Smooth muscle cell (in vitro differentiated cells): ENCODE measurements around the gene VAMP5. TPM values are rescaled to one million over a fixed set of nuclear protein-coding genes. Genes with fewer than 3 reads are reported as not detected.

ENCODE experiments used
- DNase-seq: peaks from one replicate; lab custom pipeline; 2025; ENCODE audit not compliant: unreplicated experiment; lab: John Stamatoyannopoulos, UW
- H2AFZ ChIP-seq: fragments of 200-600 bp; sonication (generic); 2 replicates; pipeline ENCODE4 v1.6.0; 2016; ENCODE audit warnings: antibody characterized with exemption, low read depth, mild to moderate bottlenecking
- H3F3A ChIP-seq: fragments of 200-600 bp; sonication (generic); 2 replicates; pipeline ENCODE4 v1.6.0; 2017; ENCODE audit warnings: antibody characterized with exemption, low read depth
- H3K27ac ChIP-seq: fragments of 200-600 bp; sonication (generic); 2 replicates; pipeline ENCODE4 v1.5.1; 2016; ENCODE audit warnings: low read depth, mild to moderate bottlenecking
- H3K27me3 ChIP-seq: fragments of 200-600 bp; sonication (generic); 2 replicates; pipeline ENCODE4 v1.6.1; 2016; ENCODE audit warnings: low read depth, mild to moderate bottlenecking
- H3K36me3 ChIP-seq: fragments of 200-600 bp; sonication (generic); 2 replicates; pipeline ENCODE4 v1.5.1; 2016; ENCODE audit warnings: low read depth
- H3K4me1 ChIP-seq: fragments of 200-600 bp; sonication (generic); 2 replicates; pipeline ENCODE4 v1.5.1; 2016; ENCODE audit warnings: low read depth
- H3K4me2 ChIP-seq: fragments of 200-600 bp; sonication (generic); 2 replicates; pipeline ENCODE4 v1.6.0; 2016; ENCODE audit warnings: mild to moderate bottlenecking
- H3K4me3 ChIP-seq: fragments of 200-600 bp; sonication (generic); 2 replicates; pipeline ENCODE4 v1.5.1; 2016; ENCODE audit warnings: mild to moderate bottlenecking
- H3K79me2 ChIP-seq: fragments of 200-600 bp; sonication (generic); 2 replicates; pipeline ENCODE4 v1.6.0; 2016; ENCODE audit warnings: low read depth, mild to moderate bottlenecking
- H3K9ac ChIP-seq: fragments of 200-600 bp; sonication (generic); 2 replicates; pipeline ENCODE4 v1.6.0; 2016; ENCODE audit warnings: low read depth
- H3K9me3 ChIP-seq: fragments of 200-600 bp; sonication (generic); replicated peaks from 2 replicates; pipeline ENCODE4 v1.5.1; 2016; ENCODE audit warnings: low read depth
- H4K20me1 ChIP-seq: fragments of 200-600 bp; sonication (generic); 2 replicates; pipeline ENCODE4 v1.6.0; 2016; ENCODE audit warnings: low read depth
- WGBS: methylation state at CpG from one replicate; pipeline ENCODE4 v1.1.7; 2016; ENCODE audit warnings: low lambda C conversion rate; 5-methylcytosine and 5-hydroxymethylcytosine counted together
- polyA plus RNA-seq: library from polyadenylated mRNA; unstranded; fragments of >200 nt; fragmentation: Nextera tagmentation; extraction: Ambion mirVana; gene quantifications from 2 replicates; pipeline ENCODE4 v1.2.1, GENCODE V29; 2016
- total RNA-seq: library from RNA; depleted of rRNA; stranded (reverse); fragments of >200 nt; gene quantifications from 2 replicates; pipeline ENCODE4 v1.2.3, GENCODE V29; 2014
- TF ChIP-seq, protein P1 (sequence below): fragments of 200-600 bp; sonication (generic); IDR thresholded peaks from 2 replicates; pipeline ENCODE4 v1.5.1; 2017; ENCODE audit warnings: borderline replicate concordance, mild to moderate bottlenecking, antibody characterized with exemption; ENCODE audit not compliant: insufficient read depth, poor library complexity, severe bottlenecking

Gene VAMP5
- total and polyA plus RNA-seq, 2 experiments from 2014 or later: 6.6 to 35.9 TPM

DNA sequence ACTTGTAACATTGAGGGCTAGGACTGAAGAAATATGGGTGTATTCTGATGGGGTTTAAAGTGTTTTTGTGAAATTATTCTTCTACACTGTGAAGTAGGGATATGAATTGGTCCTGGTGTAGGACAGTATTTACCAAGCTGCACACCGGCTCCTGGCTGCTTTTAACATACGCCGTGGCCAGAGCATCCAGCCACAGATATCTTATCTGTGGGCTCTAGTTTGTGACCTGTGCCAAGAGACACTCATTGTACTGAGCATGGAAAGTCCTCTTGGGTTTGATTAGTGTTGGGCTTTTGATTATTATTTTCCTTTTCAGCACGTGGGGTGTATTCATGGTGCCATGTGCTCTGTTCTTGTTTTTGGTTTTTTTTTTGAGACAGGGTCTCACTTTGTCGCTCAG lies 39.8 kb downstream of the VAMP5 start:
- Histone ChIP-seq H3K4me1 (no peaks in the 10 kb centered on the region), H3F3A (no peaks in the 10 kb centered on the region), H3K9ac (no peak overlapping the region), H3K79me2 (peaks cover 28% of the 10 kb centered on the region), H3K9me3 (no peaks in the 10 kb centered on the region), H3K4me3 (no peak overlapping the region), H4K20me1 (peaks cover 25% of the 10 kb centered on the region), H3K36me3 (peaks cover 15% of the 10 kb centered on the region), H2AFZ (no peak overlapping the region), H3K27ac (no peak overlapping the region), H3K4me2 (no peak overlapping the region), H3K27me3 (no peaks in the 10 kb centered on the region)
- no peak for DNase-seq
- TF ChIP-seq, protein P1, sequence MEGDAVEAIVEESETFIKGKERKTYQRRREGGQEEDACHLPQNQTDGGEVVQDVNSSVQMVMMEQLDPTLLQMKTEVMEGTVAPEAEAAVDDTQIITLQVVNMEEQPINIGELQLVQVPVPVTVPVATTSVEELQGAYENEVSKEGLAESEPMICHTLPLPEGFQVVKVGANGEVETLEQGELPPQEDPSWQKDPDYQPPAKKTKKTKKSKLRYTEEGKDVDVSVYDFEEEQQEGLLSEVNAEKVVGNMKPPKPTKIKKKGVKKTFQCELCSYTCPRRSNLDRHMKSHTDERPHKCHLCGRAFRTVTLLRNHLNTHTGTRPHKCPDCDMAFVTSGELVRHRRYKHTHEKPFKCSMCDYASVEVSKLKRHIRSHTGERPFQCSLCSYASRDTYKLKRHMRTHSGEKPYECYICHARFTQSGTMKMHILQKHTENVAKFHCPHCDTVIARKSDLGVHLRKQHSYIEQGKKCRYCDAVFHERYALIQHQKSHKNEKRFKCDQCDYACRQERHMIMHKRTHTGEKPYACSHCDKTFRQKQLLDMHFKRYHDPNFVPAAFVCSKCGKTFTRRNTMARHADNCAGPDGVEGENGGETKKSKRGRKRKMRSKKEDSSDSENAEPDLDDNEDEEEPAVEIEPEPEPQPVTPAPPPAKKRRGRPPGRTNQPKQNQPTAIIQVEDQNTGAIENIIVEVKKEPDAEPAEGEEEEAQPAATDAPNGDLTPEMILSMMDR: no peak
- 98% methylated on average over 5 of the region's 5 CpGs for WGBS

DNA sequence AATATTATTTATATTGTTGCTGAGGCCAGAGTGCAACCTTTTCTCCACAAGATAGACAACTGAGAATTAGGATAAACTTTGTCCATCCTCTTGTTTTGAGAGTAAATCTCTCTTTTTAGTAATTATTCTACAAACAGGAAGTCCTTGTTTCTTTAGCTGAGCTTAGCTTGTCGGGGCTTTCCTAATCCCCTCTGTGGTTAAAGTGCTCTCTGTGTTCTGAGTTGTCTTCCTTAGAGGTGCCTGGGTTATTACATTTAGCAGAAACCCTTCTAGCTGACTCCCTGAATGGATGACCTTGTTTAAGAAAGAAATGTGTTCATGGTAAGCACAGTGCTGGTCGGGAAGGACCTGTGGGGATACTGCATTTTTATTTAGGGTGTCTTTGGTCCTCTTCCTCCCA lies 44.4 kb downstream of the VAMP5 start:
- Histone ChIP-seq H3K9me3 (no peaks in the 10 kb centered on the region), H3K36me3 (peaks cover 22% of the 10 kb centered on the region), H3K4me3 (no peak overlapping the region), H3K4me2 (no peak overlapping the region), H3K79me2 (no peaks in the 10 kb centered on the region), H3K9ac (no peak overlapping the region), H3K27ac (peak overlapping the region; percentile 59), H2AFZ (no peak overlapping the region), H4K20me1 (peaks cover 17% of the 10 kb centered on the region), H3K27me3 (no peaks in the 10 kb centered on the region), H3F3A (no peaks in the 10 kb centered on the region), H3K4me1 (no peaks in the 10 kb centered on the region)
- 37% methylated on average over 2 of the region's 2 CpGs for WGBS
- no peak for DNase-seq
- TF ChIP-seq, protein P1: no peak

GRCh38 chr2:85631316-85631715 lies 47.1 kb downstream of the VAMP5 start:
- WGBS: 98% methylated on average over 3 of the region's 3 CpGs
- Histone ChIP-seq H3K9ac (no peak overlapping the region), H3K36me3 (peaks cover 9% of the 10 kb centered on the region), H3K4me2 (no peak overlapping the region), H3K9me3 (no peaks in the 10 kb centered on the region), H3K27ac (no peak overlapping the region), H3K27me3 (no peaks in the 10 kb centered on the region), H3F3A (no peaks in the 10 kb centered on the region), H3K4me3 (no peak overlapping the region), H4K20me1 (peaks cover 19% of the 10 kb centered on the region), H3K79me2 (no peaks in the 10 kb centered on the region), H3K4me1 (no peaks in the 10 kb centered on the region), H2AFZ (no peak overlapping the region)
- TF ChIP-seq, protein P1: no peak
- DNase-seq: no peak

- Histone ChIP-seq H2AFZ (no peak overlapping the region), H3K36me3 (peaks cover 17% of the 10 kb centered on the region), H3K4me3 (no peak overlapping the region), H3K79me2 (no peaks in the 10 kb centered on the region), H3K27me3 (no peaks in the 10 kb centered on the region), H3K4me1 (no peaks in the 10 kb centered on the region), H3K27ac (no peak overlapping the region), H3K9ac (no peak overlapping the region), H3F3A (peaks cover 5% of the 10 kb centered on the region), H3K4me2 (no peak overlapping the region), H3K9me3 (no peaks in the 10 kb centered on the region), H4K20me1 (peaks cover 19% of the 10 kb centered on the region)
- 99% methylated on average over 8 of the region's 8 CpGs for WGBS
- TF ChIP-seq, protein P1: no peak
- DNase-seq: no peak
These were observed 50.8 kb downstream of the VAMP5 start for GRCh38 chr2:85635011-85635410.
